IPS-NIHi11 (cell line): ENCODE measurements around the gene CDH23.
"Not testable (repeated sequence)": the region's sequence is repeated elsewhere in the genome, so short reads cannot be mapped to it uniquely, and the experiment has no call there.

Source experiments
- DNase-seq: peaks from one replicate; pipeline ENCODE4 v3.0.0; 2012; ENCODE audit warnings: mixed read lengths, low spot score

Gene CDH23

DNA sequence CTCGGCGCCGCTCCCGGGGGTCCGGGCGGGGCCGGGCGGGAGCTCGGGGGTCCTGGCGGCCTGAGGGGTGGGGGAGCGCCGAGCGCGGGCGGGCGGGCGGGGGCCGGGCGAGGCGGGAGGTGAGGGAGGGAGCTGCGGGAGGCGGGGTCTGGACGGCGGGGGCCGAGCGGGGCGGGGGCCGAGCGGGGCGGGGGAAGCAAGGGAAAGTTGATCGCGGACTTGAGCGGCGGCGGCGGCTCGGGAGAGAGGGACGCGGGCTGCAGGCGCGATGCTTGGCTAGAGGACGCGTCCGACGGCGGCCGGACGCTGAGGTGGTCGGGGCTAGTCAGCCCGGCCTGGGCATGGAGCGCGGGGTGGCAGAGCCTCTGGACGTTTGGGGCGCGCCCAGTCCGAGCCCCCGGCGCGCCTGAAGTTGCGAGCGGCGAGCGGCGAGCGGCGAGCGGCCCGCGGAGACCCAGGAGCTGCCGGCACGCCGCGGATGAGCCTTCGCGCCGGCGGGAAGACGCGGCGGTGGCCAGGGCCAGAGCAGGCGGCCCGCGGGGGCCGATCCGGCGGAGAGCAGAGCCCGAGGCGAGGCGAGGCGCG lies at the start of gene CDH23:
Gene CDH23, plus strand, starts transcription at position 210 of the 585 bp plus-strand sequence. CDS start 42,912 bp downstream, outside the sequence.
- DNase-seq = peak; percentile 83

DNA sequence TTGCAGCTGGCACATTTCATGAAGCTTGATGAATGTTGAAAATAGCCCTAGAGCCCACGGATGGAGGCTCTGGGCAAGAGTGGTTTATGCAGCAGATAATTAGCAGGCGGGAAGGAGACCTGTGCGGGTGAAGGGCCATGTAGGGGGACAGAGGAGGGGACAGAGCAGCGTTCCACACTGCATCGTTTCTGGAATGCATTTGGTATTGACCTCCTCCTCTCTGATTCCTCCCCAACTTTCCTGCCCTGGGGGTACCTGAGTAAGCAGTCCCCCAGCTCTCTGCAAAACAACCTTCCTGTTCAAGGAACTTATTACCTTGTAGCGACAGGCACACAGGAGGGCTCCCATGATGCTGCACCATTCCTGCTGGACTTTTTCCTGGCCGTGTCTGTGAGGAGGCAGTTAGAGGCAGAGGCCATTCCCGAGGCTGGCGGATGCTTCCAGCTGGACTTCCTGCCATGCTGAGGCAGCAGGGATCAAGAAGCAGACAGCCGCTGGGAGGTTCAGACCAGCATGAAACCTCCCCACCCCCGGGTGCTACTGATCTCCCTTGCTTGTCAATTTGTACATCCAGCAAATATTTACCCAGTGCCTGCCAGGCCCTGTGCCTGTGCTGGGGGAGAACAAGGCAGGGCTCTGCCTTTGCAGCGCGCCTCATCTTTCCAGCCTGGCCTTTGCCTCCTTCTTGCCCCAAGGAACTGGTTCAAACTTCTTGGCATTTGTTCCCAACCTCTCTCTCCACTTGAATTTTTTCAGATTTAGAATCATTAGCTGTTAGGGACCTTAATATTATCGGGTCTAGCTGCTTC lies 48.9 kb upstream of the CDH23 start:
- DNase-seq = no peak

- DNase-seq = no peak
Measured at GRCh38 chr10:71348850-71349249, 47.9 kb upstream of the CDH23 start.

DNA sequence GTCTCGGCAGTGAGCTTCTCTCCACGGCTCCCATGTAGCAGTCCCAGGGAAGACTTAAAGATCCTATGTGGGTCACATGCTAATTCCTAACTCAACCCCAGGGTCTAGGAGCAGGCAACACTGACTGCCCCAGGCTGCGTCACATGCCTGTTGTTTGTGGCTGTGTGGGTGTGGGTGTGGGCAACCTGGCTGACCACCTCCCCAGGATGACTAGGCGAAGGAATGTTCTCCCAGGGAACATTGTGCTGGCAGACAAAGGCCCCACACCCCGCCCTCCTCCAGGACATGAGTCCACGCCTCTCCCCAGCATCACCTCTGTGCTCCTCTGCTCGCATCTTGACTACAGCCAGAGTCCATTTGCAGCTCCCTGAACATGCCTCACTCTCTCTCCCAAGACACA lies 47.3 kb upstream of the CDH23 start:
- no peak for DNase-seq

- no peak for DNase-seq
Measured at GRCh38 chr10:71351087-71351486, 45.6 kb upstream of the CDH23 start.

DNA sequence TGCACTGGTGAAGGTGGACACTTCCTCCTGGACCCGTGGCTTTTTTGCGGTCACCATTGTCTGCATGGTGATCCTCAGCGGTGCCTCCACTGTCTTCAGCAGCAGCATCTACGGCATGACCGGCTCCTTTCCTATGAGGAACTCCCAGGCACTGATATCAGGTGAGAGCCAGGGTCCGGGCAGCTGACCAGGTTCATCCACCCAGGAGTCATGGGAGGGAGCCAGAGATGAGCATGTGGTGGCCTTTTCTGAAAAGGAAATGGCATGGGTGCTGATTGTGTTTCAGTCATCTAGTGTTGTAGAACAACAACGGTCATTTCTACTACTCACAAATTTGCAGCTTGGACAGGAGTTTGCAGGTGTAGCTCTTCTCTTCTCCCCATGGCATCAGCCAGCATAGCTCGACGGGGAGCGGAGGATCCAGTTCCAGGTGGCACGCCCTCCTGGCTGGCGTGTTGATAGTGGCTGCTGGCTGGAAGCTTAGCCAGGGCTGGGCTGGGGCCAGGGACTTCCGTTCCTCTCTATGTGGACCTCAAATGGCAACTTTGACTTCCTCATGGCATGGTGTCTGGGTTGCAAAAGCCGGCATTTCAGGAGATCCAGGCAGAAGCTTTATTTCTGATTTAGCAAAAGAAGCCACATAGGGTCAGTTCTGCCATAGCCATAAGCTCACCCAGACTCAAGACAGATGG lies 44.9 kb upstream of the CDH23 start:
- peak; percentile 37 for DNase-seq

GRCh38 chr10:71353639-71354038 lies 43.1 kb upstream of the CDH23 start:
- DNase-seq = no peak

GRCh38 chr10:71354776-71355175 lies 41.9 kb upstream of the CDH23 start:
- DNase-seq = no peak

DNA sequence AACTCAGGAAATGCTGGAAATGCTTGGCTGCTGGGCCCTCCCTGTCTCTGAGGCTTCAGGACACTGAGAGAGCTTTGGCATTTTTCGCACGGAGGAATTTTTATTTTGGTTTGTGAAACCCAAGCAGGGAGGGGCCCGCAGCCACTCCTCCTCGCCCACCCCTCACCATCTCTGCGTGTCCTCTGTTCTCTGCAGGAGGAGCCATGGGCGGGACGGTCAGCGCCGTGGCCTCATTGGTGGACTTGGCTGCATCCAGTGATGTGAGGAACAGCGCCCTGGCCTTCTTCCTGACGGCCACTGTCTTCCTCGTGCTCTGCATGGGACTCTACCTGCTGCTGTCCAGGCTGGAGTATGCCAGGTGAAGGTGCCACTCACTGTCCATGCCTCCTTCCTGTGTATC lies 40.8 kb upstream of the CDH23 start:
- DNase-seq = no peak

DNA sequence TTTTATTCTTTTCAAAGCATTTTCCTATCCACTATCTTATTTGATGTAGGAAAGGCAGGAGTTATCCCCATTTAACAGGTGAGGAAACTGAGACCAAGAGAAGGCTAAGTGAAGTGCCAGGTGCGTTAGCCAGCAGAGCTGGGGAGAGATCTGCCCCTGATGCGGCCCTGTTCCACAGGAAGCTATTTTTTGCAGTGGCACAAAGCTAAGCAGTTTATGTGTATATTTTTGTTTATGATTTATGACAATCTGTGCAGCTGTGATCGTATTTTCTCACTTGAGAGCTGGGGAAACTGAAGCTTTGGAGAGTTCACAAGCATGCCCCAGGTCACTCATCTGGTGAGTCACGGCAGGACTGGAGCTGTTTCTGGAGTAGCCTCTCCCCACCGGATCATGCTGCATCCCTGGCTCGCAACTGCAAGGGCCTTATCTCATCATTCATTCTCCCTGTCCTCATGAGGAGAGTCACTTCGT lies 38.9 kb upstream of the CDH23 start:
- no peak for DNase-seq

DNA sequence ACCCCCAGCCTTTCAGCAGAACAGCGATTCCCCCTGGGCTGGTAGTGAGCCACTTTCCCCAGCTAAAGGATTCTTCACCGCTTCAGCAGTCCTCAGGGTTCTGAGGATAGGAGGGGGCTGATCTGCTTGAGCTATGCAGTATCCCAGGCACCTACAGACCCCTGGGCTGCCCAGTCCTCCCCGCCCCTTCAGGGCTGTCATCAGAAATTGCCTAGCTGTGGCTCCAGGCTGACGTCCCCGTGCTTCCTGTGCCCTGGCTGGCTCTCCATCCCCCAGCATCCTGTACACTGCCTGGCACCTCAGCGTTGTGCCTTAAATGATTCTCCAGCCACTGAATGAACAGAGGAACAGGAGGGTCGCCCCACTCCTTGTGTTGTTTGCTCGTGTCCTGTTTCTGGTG lies 38.4 kb upstream of the CDH23 start:
- no peak for DNase-seq

- DNase-seq = not testable (repeated sequence)
Measured at GRCh38 chr10:71358906-71359305, 37.8 kb upstream of the CDH23 start.

DNA sequence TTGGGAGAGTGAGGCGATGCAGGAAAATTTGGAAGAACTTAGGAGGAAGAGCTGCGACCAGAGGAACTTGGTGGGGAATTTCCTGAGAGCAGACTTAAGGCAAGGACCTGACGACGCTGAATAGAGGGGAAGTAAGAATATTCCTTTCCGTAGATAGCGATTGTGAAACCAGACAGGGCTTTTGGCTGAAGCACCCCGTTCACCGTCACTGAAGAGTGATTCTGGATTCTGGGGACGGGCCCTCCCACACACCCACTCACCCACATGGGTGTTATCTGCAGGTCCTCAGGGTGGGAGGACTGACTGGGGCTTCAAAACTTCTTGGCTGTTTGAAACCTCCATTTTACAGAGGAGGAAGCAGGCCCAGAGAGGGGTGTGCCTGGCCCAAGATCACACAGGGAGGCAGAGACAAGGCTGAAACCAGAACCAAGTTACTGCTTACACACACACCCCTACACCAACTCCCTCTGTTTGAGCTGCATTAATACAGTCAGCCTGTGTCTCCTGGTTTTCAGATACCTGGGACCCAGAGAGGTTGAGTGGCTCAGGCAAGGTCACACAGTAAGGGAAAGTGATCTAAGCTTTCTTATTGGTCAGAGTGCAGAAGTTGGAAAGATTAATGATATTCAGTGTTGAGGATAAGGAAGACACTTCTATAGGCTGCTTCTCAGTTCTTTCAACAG lies 37.2 kb upstream of the CDH23 start:
- no peak for DNase-seq

DNA sequence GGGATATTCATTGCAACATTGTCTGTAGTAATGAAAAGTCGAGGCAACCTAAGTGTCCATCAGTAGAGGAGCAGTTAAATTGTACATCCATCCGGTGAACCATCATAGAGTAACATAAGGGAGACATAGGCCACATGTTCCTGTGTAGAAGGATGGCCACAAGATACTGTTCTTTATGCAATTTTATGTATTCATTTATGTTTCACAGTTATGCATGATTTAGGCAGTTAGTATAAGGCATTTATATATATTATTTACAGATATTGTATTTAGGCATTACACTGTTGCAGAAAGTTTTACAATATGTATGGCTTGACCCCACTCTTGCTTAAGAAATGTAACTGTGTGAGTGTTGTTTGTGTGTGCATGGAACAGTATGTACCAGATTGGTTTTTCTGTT lies 36.0 kb upstream of the CDH23 start:
- DNase-seq = no peak

DNA sequence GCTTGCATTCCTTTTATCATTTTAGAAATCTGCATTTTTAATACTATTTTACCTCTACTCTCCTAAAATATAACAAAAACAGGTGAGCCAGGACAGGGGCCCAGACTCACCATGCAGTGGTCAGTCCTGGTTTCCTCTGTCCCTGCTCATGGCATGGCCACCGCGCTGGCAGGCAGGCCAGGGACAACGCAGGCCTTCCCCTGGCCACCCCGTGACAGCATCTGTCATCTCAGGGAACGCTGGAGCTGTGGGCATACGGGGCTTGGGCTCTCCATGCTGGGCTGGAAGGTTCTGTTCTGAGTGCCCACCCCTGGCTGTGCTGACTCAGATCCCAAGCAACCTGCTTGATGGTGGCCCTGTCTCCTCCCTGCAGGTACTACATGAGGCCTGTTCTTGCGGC lies 35.1 kb upstream of the CDH23 start:
- no peak for DNase-seq

DNA sequence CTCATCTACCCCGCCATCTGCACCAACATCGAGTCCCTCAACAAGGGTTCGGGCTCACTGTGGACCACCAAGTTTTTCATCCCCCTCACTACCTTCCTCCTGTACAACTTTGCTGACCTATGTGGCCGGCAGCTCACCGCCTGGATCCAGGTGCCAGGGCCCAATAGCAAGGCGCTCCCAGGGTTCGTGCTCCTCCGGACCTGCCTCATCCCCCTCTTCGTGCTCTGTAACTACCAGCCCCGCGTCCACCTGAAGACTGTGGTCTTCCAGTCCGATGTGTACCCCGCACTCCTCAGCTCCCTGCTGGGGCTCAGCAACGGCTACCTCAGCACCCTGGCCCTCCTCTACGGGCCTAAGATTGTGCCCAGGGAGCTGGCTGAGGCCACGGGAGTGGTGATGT lies 34.6 kb upstream of the CDH23 start:
- DNase-seq = no peak

DNA sequence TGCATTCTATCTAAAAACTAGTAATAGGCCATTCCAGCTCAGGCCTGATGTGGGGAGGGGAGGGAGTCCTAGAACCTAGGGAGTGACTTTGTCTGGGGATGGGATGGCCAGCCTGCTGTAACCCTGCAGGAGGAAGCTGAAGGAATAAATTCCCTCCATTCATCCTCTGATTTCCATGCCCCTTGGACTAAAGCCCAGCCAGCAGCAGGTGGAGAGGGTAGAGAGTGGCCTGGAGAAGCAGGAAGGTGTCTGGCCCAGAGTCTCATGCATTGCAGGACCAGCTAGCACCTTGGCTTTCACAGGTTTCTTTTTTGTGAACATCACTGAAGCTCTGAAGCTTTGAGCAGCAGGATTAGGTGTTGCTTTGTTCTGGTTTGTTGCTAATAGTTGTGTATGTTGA lies 32.8 kb upstream of the CDH23 start:
- DNase-seq = no peak

GRCh38 chr10:71365366-71365765 lies 31.4 kb upstream of the CDH23 start:
- no peak for DNase-seq

GRCh38 chr10:71366690-71367089 lies 30.0 kb upstream of the CDH23 start:
- DNase-seq = no peak

DNA sequence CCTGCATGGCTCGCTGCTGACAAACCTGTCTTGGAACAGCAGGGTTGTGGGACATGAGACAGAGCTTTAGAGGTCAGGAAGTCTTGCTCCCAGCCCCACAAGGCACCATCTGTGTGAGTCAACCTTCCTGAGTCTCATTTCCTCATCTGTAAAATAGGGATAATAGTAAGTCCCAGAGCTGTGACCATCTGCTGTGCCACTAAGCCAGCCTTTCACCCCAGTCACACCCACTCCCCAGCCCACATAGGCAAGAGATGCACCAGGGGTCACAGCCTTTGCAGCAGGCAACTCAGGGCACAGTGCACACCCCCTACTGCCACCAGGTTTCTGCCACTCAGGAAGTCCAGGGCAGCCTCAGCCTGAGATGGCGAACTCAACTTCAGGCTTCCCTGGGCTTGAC lies 29.4 kb upstream of the CDH23 start:
- no peak for DNase-seq

GRCh38 chr10:71368176-71368575 lies 28.5 kb upstream of the CDH23 start:
- no peak for DNase-seq

DNA sequence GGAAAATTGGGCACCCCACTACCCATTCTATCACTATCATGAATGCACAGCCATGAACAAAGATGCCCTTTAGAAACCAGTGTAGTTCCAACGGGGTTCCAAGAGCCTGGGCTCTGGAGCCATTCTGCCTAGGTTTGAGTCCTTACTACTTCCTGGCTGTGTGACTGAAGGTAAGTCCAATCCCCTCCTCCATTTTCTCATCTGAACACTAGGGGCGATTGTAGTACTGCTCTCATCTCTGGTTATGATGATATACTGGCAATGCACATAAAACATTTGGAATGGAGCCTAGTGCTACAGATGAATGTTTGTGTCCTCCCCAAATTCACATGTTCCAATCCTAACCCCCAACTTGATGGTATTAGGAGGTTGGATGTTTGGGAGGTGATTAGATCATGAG lies 28.1 kb upstream of the CDH23 start:
- no peak for DNase-seq

GRCh38 chr10:71369602-71370001 lies 27.1 kb upstream of the CDH23 start:
- DNase-seq = no peak
